ENCODE data around the gene KCNQ1. TPM values are rescaled to one million over a fixed set of nuclear protein-coding genes. Genes with fewer than 3 reads are reported as not detected.

Gene KCNQ1
- total and polyA plus RNA-seq, 2 donors (not counting 3 experiments of a cell fraction or from before 2014, with no cell fraction given), result 0.07 to 0.09 TPM

- BruUV-seq (replicated peaks), result no TSS peak
- no peak overlapping the region for H3K4me3 ChIP-seq (replicated peaks in 1 of 3; ENCODE audit: insufficient read depth in 1 of 3, low read depth in 1 of 3, low read length in 3 of 3)
- CTCF ChIA-PET, result interaction anchor here (1.0 to 1.4 kb wide), 2 partner anchors 10 to 293 kb away, joined by 3 to 5 read pairs; no protein-coding TSS in a partner anchor
These were observed 381.3 kb downstream of the KCNQ1 start for GRCh38 chr11:2825889-2826678.

More at GRCh38 chr11:2825889-2826678, 381.3 kb downstream of the KCNQ1 start:
- no peaks in the 10 kb centered on the region for H3K36me3 ChIP-seq (ENCODE audit: control insufficient read depth in 2 of 2, extremely low read depth in 1 of 2, insufficient read depth in 2 of 2, low read length in 2 of 2)
- no peaks in the 10 kb centered on the region for H3K4me1 ChIP-seq (ENCODE audit: control insufficient read depth, extremely low read depth, insufficient read depth, low read length)
- TF ChIP-seq MAX (IDR thresholded peaks at IDR 0.05; ENCODE audit: insufficient read depth, insufficient read length) (no peak), FOS (IDR thresholded peaks at IDR 0.05; ENCODE audit: borderline replicate concordance, insufficient read depth, low read length) (no peak), JUN (IDR thresholded peaks at IDR 0.05; ENCODE audit: borderline replicate concordance, insufficient read depth, insufficient read length, low read depth) (no peak), EZH2 (IDR thresholded peaks at IDR 0.05; ENCODE audit: borderline replicate concordance, low read depth, low read length, severe bottlenecking) (no peak), POLR2A (IDR thresholded peaks at IDR 0.05; ENCODE audit: low read depth, low read length) (no peak), CTCF (IDR thresholded peaks at IDR 0.05; ENCODE audit: extremely low read depth in 1 of 2, insufficient read depth in 1 of 2, low read depth in 1 of 2, low read length in 2 of 2) (no peak), GATA2 (IDR thresholded peaks at IDR 0.05; ENCODE audit: insufficient read depth, insufficient read length, low read depth, low read length) (no peak), POLR2AphosphoS5 (IDR thresholded peaks at IDR 0.05; ENCODE audit: insufficient read depth, low read depth, low read length) (no peak), MYC (IDR thresholded peaks at IDR 0.05; ENCODE audit: low read depth, low read length) (no peak)
- DNase-seq (ENCODE audit: low read depth, low spot score) (peak; percentile 61), FAIRE-seq (no peak)
- H3K79me2 ChIP-seq (ENCODE audit: control insufficient read depth, insufficient read depth, low read length), result no peaks in the 10 kb centered on the region
- H4K20me1 ChIP-seq (replicated peaks; ENCODE audit: control insufficient read depth, extremely low read depth, insufficient read depth, low read length), result no peaks in the 10 kb centered on the region
- no peak overlapping the region for H2AFZ ChIP-seq (ENCODE audit: low read depth, low read length)
- intact Hi-C loops (cut with micrococcal nuclease) (no loop called here), dilution Hi-C loops (cut with MboI; ENCODE audit: extremely low pct_ligation_motif_present, low sequenced_read_pairs) (no loop called here)
- no peaks in the 10 kb centered on the region for H3K9me1 ChIP-seq (replicated peaks; ENCODE audit: control insufficient read depth, extremely low read depth, insufficient read depth, low read length)
- peaks cover 9 to 16% of the 10 kb centered on the region in 2 experiments for H3K27me3 ChIP-seq (ENCODE audit: control insufficient read depth in 2 of 2, insufficient read depth in 2 of 2, low read length in 2 of 2)
- no peak overlapping the region for H3K9ac ChIP-seq (replicated peaks; ENCODE audit: extremely low read depth, insufficient read depth, low read length)
- H3K4me2 ChIP-seq (ENCODE audit: insufficient read depth, low read length), result no peak overlapping the region
- POLR2A ChIA-PET, result no interaction called here
- no peak overlapping the region for H3K27ac ChIP-seq (ENCODE audit: insufficient read depth, low read depth, low read length)
- H3K9me3 ChIP-seq (replicated peaks; ENCODE audit: control insufficient read depth, insufficient read depth, low read length), result no peaks in the 10 kb centered on the region
